Ishikawa (cell line): ENCODE results near the gene FMNL2.

Experiments used
- CEBPB ChIP-seq: IDR thresholded peaks from 2 replicates; pipeline ENCODE4 v1.6.1; 2012
- CREB1 ChIP-seq: IDR thresholded peaks from 2 replicates; pipeline ENCODE4 v1.6.1; 2012; ENCODE audit warnings: low read depth
- EGR1 ChIP-seq: IDR thresholded peaks from 2 replicates; pipeline ENCODE4 v1.6.1; 2012
- EP300 ChIP-seq: IDR thresholded peaks from 2 replicates; pipeline ENCODE4 v1.6.1; 2012; ENCODE audit warnings: borderline replicate concordance
- FOXM1 ChIP-seq: IDR thresholded peaks from 2 replicates; pipeline ENCODE4 v1.6.1; 2012; ENCODE audit warnings: low read depth, borderline replicate concordance
- MAX ChIP-seq: IDR thresholded peaks from 2 replicates; pipeline ENCODE4 v1.6.1; 2012
- NFIC ChIP-seq: IDR thresholded peaks from 2 replicates; pipeline ENCODE4 v1.6.1; 2012
- RAD21 ChIP-seq: IDR thresholded peaks from 2 replicates; pipeline ENCODE4 v1.6.1; 2012; ENCODE audit warnings: low read depth
- REST ChIP-seq: IDR thresholded peaks from 2 replicates; pipeline ENCODE4 v1.6.1; 2012; ENCODE audit warnings: low read depth, mild to moderate bottlenecking
- TAF1 ChIP-seq: IDR thresholded peaks from 2 replicates; pipeline ENCODE4 v1.6.1; 2012; ENCODE audit warnings: low read depth, mild to moderate bottlenecking
- TCF12 ChIP-seq: IDR thresholded peaks from 2 replicates; pipeline ENCODE4 v1.6.1; 2012; ENCODE audit warnings: low read depth
- TEAD4 ChIP-seq: IDR thresholded peaks from 2 replicates; pipeline ENCODE4 v1.6.1; 2012
- USF1 ChIP-seq: IDR thresholded peaks from 2 replicates; pipeline ENCODE4 v1.6.1; 2012
- YY1 ChIP-seq: IDR thresholded peaks from 2 replicates; pipeline ENCODE4 v1.6.1; 2012; ENCODE audit warnings: low read depth
- ZBTB7A ChIP-seq: IDR thresholded peaks from 2 replicates; pipeline ENCODE4 v1.6.1; 2012; ENCODE audit warnings: low read depth

FMNL2 gene

GRCh38 chr2:152594022-152594766, 259.2 kb downstream of the FMNL2 start:
- TF ChIP-seq TAF1 (no peak), MAX (no peak), ZBTB7A (no peak), CEBPB (no peak), FOXM1 (no peak), CREB1 (no peak), RAD21 (no peak), REST (no peak), EP300 (no peak), TCF12 (no peak), TEAD4 (no peak), USF1 (no peak), NFIC (no peak), EGR1 (no peak)

GRCh38 chr2:152594792-152595191, 259.8 kb downstream of the FMNL2 start:
- TF ChIP-seq MAX (no peak), REST (no peak), CEBPB (no peak), NFIC (no peak), EP300 (no peak), FOXM1 (no peak), USF1 (no peak), ZBTB7A (no peak)

- TF ChIP-seq TCF12 (no peak), REST (no peak), TEAD4 (no peak), MAX (no peak), USF1 (no peak), CREB1 (no peak), EP300 (no peak), RAD21 (no peak), CEBPB (no peak), FOXM1 (no peak), EGR1 (no peak), TAF1 (no peak), NFIC (no peak), YY1 (no peak)
These were observed 264.2 kb downstream of the FMNL2 start for GRCh38 chr2:152598975-152599759.
